ENCODE data around the gene SPN. TPM values are rescaled to one million over a fixed set of nuclear protein-coding genes. Genes with fewer than 3 reads are reported as not detected.
"Not testable (repeated sequence)": the region's sequence is repeated elsewhere in the genome, so short reads cannot be mapped to it uniquely, and the experiment has no call there.

SPN gene
- total and polyA plus RNA-seq, 2 donors (not counting 3 experiments of a cell fraction or from before 2014, with no cell fraction given): not detected

DNA sequence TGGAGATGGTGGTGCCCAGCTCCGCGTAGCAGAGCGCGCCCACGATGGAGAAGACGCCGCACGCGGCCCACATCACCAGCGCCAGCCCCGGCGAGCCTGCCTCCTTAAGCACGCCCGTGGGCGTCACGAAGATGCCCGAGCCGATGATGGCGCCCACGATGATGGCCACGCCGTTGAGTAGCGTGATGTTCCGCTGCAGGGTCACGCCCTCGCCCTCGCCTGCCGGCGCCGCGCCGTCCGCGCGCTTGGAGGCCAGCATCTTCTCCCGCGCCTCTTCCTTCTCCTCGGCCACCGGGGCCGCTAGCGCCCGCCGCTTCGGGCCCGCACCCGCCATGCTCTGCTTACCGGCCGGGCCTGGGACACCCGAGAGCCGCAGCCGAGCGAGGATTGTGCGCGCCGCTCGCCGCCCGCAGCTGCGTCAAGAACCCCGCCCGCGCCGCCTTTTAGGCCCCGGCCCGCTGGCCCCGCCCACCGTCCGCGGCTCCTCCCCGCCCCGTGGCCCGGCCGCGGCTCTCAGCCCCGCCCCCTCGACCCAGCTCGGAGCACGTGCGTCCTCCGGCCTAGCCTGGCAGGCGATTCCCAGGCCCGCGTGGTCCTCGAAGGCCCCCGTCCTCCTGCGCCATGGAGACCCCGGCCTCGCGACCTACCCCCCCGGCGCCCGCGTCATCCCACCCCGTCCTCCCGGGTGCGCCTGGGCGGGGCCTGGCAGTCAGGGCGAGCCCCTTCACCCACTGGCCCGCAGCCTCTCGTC is 49.6 kb upstream of the SPN start:
- H3K9me1 ChIP-seq (replicated peaks; ENCODE audit: control insufficient read depth, extremely low read depth, insufficient read depth, low read length); CTCF ChIA-PET; intact Hi-C loops (cut with micrococcal nuclease); dilution Hi-C loops (cut with MboI; ENCODE audit: extremely low pct_ligation_motif_present, low sequenced_read_pairs); H4K20me1 ChIP-seq (replicated peaks; ENCODE audit: control insufficient read depth, extremely low read depth, insufficient read depth, low read length); BruUV-seq (replicated peaks); H3K27me3 ChIP-seq (ENCODE audit: control insufficient read depth in 2 of 2, insufficient read depth in 2 of 2, low read length in 2 of 2); H3K9me3 ChIP-seq (replicated peaks; ENCODE audit: control insufficient read depth, insufficient read depth, low read length); H3K36me3 ChIP-seq (ENCODE audit: control insufficient read depth in 2 of 2, extremely low read depth in 1 of 2, insufficient read depth in 2 of 2, low read length in 2 of 2); H3K4me1 ChIP-seq (ENCODE audit: control insufficient read depth, extremely low read depth, insufficient read depth, low read length): not testable (repeated sequence)
- Histone ChIP-seq H3K79me2 (ENCODE audit: control insufficient read depth, insufficient read depth, low read length) (peaks cover 33% of the 10 kb centered on the region), H2AFZ (ENCODE audit: low read depth, low read length) (peak overlapping the region; percentile 83), H3K27ac (ENCODE audit: insufficient read depth, low read depth, low read length) (peak overlapping the region; percentile 51), H3K4me2 (ENCODE audit: insufficient read depth, low read length) (peak overlapping the region; percentile 81), H3K4me3 (replicated peaks in 1 of 3; ENCODE audit: insufficient read depth in 1 of 3, low read depth in 1 of 3, low read length in 3 of 3) (peak overlapping the region; percentile 28 to 89 (median 59)), H3K9ac (replicated peaks; ENCODE audit: extremely low read depth, insufficient read depth, low read length) (peak overlapping the region; percentile 51)
- FAIRE-seq (peak; percentile 26), DNase-seq (ENCODE audit: low read depth, low spot score) (peak; percentile 78)
- peak; percentile 93 for TF ChIP-seq POLR2A (IDR thresholded peaks at IDR 0.05; ENCODE audit: low read depth, low read length)
- peak; percentile 96 for TF ChIP-seq POLR2AphosphoS5 (IDR thresholded peaks at IDR 0.05; ENCODE audit: insufficient read depth, low read depth, low read length)
- peak; percentile 87 for TF ChIP-seq MAX (IDR thresholded peaks at IDR 0.05; ENCODE audit: insufficient read depth, insufficient read length)
- POLR2A ChIA-PET: interaction anchor here (0.6 to 1.4 kb wide), 2 partner anchors 18 to 108 kb away, joined by 3 to 4 read pairs; no protein-coding TSS in a partner anchor

GRCh38 chr16:29614691-29615314 is 48.2 kb upstream of the SPN start:
- H2AFZ ChIP-seq (ENCODE audit: low read depth, low read length); FAIRE-seq; H3K4me2 ChIP-seq (ENCODE audit: insufficient read depth, low read length); intact Hi-C loops (cut with micrococcal nuclease); H4K20me1 ChIP-seq (replicated peaks; ENCODE audit: control insufficient read depth, extremely low read depth, insufficient read depth, low read length); H3K4me1 ChIP-seq (ENCODE audit: control insufficient read depth, extremely low read depth, insufficient read depth, low read length); CTCF ChIA-PET; H3K4me3 ChIP-seq (replicated peaks in 1 of 3; ENCODE audit: insufficient read depth in 1 of 3, low read depth in 1 of 3, low read length in 3 of 3); DNase-seq (ENCODE audit: low read depth, low spot score); H3K27me3 ChIP-seq (ENCODE audit: control insufficient read depth in 2 of 2, insufficient read depth in 2 of 2, low read length in 2 of 2); H3K9me3 ChIP-seq (replicated peaks; ENCODE audit: control insufficient read depth, insufficient read depth, low read length); dilution Hi-C loops (cut with MboI; ENCODE audit: extremely low pct_ligation_motif_present, low sequenced_read_pairs); H3K36me3 ChIP-seq (ENCODE audit: control insufficient read depth in 2 of 2, extremely low read depth in 1 of 2, insufficient read depth in 2 of 2, low read length in 2 of 2); BruUV-seq (replicated peaks); H3K27ac ChIP-seq (ENCODE audit: insufficient read depth, low read depth, low read length); POLR2A ChIA-PET; H3K9me1 ChIP-seq (replicated peaks; ENCODE audit: control insufficient read depth, extremely low read depth, insufficient read depth, low read length); H3K9ac ChIP-seq (replicated peaks; ENCODE audit: extremely low read depth, insufficient read depth, low read length): not testable (repeated sequence)
- H3K79me2 ChIP-seq (ENCODE audit: control insufficient read depth, insufficient read depth, low read length): peaks cover 24% of the 10 kb centered on the region

DNA sequence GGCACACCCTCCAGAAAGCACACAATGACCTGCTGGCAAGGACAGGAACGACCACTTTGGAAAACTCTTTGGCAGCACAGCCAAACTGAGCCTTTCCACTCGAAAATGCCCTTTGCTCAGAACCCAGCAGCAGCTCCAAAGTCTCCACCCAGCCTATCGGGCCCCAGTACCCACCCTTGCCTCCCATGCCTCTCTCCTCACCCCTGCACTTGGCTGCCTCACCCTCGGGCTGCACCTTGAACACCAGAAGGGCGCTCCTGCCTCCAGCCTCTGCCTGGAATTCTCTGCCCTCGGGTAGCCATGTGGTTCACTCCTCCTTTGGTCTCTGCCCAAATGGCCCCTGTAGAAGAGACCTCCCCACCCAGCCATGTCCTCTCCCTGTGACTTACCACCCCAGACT is 46.9 kb upstream of the SPN start:
- H3K4me3 ChIP-seq (replicated peaks in 1 of 3; ENCODE audit: insufficient read depth in 1 of 3, low read depth in 1 of 3, low read length in 3 of 3); H3K4me2 ChIP-seq (ENCODE audit: insufficient read depth, low read length); H3K36me3 ChIP-seq (ENCODE audit: control insufficient read depth in 2 of 2, extremely low read depth in 1 of 2, insufficient read depth in 2 of 2, low read length in 2 of 2); dilution Hi-C loops (cut with MboI; ENCODE audit: extremely low pct_ligation_motif_present, low sequenced_read_pairs); H3K9me3 ChIP-seq (replicated peaks; ENCODE audit: control insufficient read depth, insufficient read depth, low read length); FAIRE-seq; POLR2A ChIA-PET; H3K27ac ChIP-seq (ENCODE audit: insufficient read depth, low read depth, low read length); H3K27me3 ChIP-seq (ENCODE audit: control insufficient read depth in 2 of 2, insufficient read depth in 2 of 2, low read length in 2 of 2); H3K4me1 ChIP-seq (ENCODE audit: control insufficient read depth, extremely low read depth, insufficient read depth, low read length); H4K20me1 ChIP-seq (replicated peaks; ENCODE audit: control insufficient read depth, extremely low read depth, insufficient read depth, low read length); intact Hi-C loops (cut with micrococcal nuclease); H3K9me1 ChIP-seq (replicated peaks; ENCODE audit: control insufficient read depth, extremely low read depth, insufficient read depth, low read length); CTCF ChIA-PET; DNase-seq (ENCODE audit: low read depth, low spot score); H3K9ac ChIP-seq (replicated peaks; ENCODE audit: extremely low read depth, insufficient read depth, low read length); BruUV-seq (replicated peaks); H2AFZ ChIP-seq (ENCODE audit: low read depth, low read length): not testable (repeated sequence)
- peaks cover 15% of the 10 kb centered on the region for H3K79me2 ChIP-seq (ENCODE audit: control insufficient read depth, insufficient read depth, low read length)
